HG03575 (cell line): ENCODE results near the gene CNTN4.

Experiments
- ATAC-seq: cut with Tn5 transposase; IDR thresholded peaks from one replicate; pipeline ENCODE4 v1.9.1; 2021; ENCODE audit not compliant: unreplicated experiment, insufficient number of reproducible peaks, low FRiP score; ENCODE audit errors: extremely low read depth

CNTN4 gene

DNA sequence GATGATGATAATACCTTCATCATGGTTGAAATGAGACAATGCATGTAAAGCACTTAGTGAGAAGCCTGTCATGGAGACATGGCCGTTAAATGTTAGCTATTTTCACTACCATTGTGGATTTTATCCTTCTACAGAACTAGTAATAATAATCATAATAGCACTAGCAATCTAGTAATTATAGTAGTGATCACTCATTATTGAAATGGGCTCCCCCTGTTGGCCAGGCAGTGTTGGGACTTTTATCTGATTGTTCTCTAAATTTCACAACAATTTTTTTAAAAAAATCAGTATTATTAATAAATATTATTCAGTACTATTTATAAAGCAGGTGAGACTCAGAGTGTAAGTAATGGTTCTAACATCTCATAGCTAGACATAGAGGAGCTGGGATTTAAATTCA lies 615.3 kb downstream of the CNTN4 start:
- no peak for ATAC-seq

DNA sequence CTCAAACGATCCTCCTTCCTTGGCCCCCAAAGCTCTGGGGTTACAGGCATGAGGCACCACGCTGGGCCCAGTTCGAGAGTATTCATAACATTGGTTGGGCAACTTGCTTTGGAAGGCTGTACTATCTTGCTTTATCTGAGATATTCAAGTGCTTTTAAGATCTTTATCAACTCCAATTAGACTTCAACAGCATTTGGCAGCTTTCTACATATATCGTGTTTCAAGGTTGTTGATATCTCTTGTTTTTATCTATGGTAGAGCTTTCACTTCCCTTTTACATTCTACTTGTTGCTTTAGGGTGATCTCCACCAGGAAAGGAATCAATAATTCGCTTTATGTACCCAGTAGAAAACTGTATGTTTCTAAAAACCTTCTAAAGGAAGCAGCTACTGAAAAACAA lies 616.2 kb downstream of the CNTN4 start:
- ATAC-seq: peak; percentile 53

DNA sequence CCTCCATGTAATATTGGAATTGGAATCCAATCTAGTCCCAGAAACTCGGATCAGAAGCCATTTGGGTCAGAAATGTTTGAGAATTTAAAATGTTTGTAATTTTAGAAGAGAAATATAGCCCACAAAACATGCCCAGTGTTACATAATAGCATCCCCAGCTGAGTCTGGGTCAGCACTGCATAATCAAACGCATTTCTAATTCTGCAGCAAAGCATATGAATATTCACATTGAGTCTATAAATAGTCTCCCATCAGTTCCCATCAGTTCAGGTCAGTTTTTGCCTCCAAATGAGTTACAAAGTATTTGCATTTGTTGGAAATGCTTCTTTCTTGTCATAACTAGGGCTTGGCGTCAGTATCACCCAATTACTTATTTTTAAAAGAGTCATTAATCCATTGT lies 628.4 kb downstream of the CNTN4 start:
- ATAC-seq: no peak

DNA sequence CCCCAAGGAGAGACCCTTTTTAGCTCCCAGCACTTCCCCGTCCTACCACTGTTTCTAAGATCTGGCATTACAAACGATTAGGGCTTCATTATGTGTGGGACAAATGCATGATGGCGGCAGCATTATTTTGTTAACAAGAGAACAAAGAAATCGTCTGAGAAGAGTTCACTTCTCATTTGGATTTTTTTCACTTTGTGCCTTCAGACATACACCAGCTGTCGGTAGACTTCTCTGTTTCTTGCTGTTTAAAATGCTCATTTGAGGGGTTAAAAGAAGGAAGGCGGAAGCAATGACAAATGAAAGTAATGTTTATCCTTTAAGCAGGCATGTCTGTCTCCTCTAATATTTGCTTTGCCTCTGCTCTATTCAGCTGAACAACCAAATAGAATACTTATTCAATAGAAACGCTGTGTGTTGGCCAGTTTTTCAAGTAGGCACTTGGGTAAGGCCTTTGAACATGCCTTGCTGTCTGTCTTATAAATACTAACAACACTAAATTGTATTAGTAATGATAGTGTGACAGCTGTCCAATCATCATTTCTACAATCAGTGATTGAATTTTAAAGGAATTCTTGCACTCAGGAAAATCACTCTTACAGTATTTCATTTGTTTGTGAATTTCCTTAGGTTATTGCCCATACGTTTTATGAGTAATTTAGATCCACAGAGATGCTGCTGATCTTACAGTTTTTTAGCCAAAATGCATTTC lies 629.1 kb downstream of the CNTN4 start:
- no peak for ATAC-seq

DNA sequence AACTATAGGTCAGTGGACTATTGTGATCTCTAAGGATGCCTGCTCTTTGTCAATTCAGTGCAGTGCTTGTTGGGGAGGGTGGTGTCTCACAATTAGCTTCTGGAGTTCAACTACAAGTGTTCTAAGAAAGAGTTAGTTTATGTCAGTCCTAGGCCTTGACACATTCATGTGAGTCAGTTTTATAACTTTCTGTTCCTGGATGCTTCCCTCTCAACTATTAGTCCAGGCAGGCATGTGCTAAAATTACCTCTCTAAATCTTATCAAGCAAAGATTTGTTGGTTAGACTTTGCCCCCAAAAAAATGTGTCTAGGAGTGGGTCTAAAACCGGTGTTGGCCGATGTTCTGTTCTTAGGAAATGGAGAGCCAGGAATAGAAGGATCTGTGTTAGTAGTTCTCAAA lies 633.2 kb downstream of the CNTN4 start:
- ATAC-seq: no peak

DNA sequence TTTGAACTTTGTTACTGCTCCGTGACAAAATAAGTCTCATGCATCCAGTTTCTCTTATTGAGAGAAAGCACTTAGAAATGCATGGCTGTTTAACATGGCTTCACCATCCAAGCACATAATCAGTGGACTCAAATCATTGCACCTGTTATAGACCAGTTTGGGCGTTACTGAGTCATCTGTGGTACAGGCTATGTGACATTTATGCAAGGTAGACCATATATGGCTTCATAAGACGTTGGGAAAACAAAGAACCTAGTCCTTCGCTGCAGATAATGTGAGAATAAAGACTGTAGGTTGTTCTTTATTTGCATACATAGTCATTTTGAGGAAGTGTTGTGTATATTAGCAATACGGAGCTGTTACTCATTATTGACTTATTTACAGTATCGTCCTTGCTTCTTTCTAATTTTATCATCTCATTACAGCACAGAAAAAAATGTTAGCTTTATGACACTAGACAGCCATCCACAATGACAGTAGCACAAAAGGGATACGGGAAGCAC lies 636.8 kb downstream of the CNTN4 start:
- ATAC-seq: no peak

DNA sequence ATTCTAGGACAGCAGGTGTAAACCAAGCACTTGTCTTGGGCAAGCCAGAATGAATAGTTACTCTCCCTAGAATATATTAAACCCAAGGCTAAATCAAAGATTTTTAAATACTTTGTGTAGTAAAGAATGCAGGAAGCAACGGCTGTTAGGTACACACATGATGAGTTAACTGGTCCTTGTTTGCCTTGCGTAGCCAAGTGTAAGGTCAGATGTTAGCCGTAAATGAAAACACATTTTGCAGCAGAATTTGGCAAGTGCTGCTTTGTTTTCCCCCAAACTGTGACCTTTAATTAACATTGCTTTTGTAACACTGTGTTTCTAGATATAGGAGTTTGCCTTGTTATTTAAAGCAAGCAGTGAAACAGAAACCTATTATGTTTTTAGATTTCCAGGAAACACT lies 642.9 kb downstream of the CNTN4 start:
- no peak for ATAC-seq

DNA sequence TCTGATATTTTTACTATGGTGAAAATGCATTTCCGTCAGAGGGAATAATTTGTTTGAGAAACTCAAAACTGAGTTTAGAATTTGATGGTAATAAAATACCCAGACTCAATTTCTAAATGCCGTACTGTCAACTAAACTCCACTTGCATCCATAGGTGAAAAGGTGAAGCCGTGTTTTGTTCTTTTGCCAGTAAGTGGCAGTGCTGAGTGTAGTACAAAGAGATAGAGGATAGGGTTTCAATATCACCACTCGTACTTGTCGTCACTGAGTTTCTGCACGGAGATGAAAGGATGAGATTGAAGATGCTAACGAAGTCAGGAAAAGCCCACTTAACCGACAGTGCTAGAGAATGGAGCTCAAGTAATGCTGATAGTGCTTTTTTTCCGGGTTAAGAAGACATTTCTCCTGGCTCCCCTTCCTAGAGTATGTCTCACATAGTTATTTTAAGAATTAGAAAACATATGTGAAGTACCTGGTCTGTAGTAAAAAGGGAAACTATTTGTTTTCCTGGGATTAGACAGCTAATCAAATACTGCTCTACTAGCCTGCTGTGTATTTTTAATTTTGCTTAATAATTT lies 666.4 kb downstream of the CNTN4 start:
- no peak for ATAC-seq

DNA sequence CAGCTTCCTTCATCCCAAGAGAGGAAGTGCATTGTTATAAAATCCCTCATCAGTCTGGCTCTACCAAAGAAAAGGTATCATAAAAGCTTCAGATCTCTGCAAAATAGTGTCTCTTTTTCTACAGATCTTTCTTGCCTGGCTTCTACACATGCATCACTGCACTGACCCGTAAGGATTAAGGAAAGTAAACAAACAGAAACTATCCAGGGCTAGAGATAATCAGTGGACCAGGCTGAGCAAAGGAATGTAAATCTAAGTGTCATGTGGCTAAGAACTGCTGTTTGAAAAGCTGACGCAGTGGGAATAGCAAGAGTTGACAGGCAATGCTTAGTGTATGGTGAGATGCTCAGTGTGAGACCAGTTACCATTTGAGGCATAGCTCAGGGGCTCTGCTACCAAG lies 671.8 kb downstream of the CNTN4 start:
- no peak for ATAC-seq

DNA sequence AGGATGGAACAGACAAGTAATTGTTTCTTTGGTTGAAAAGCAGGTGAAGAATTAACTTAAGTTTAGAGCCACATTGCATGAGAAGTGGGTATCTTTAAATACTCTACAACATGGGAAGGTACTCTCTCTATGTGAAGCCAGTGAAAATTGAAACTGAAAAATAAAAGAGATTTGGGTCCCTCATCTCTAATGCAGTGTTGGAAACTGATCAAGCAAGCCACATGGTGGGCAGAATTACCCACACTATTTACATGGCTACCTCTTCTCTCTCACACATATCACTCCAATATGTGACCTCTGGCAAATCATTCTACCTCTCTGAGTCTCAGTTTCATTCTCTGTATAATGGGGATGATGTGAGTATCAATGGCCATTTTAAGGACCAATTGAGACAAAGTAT lies 672.5 kb downstream of the CNTN4 start:
- ATAC-seq: no peak

DNA sequence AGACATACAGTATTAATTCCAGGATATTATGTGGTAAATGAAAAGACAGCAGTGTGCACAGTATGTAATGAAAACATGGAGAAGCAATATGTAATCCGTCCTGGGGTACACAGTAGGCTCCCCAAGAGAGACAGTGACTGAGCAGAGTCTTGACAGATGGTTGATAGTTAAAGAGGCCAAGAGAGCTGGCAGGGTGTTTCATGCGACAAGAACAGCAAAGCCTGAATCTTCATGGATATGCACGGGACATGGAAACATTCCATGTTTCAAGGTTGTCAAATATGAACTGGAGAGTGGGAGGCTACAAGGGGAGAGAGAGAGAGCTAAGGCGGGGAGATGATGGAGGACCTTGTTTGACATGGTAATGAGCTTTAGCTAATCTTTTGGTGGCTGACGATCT lies 673.1 kb downstream of the CNTN4 start:
- no peak for ATAC-seq

DNA sequence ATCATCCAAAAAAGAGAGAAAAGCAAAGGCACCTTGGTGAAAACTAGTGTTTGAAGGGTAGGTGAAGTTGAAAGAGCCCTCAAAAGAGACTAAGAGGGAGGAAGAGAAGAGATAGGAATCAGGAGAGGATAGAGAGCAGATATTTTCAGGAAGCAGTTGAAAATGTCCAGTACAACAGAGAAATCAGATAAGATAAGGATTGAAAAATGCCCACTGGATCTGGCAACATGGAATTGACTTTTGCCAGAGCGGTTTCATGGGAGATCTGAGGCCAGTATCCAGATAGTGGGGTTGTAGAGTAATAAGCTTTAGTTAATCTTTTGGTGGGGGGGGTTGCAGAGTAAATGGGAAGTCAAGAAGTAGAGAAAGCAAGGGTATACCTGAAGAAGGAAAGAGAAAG lies 674.1 kb downstream of the CNTN4 start:
- no peak for ATAC-seq

DNA sequence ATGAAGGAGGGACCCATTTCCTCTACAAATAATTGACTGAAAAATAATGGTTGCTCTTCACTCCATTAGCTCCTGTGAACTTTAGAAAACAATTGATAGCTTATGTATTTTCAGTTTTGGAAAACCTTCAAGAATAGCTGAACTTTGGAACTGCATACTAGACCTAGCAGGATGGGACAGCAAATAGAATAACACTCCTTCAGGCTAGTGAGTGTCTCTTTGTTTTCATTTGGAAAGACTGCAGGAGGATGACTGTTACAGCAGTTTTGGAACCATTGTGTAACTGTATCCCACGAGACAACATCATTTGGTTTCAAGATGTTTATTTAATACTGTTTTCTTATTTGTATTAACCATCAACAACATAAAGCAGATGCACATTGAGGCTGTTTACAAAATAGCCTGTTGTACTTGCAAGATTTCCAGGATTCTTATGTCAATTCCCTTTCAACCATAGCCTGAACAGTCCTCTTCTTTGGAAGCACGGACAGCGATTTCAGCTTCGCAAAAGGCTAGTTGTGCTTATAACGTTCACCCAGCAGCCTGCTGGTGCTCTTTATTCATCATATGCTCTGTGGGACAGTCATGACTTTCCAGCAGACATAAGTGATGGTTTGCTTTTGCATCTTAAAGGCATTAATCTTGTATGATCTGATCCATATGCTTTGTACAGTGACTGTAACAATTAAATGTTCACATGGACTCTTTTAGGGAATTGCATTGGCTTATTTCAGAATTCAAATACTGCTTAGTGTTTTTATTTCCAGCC lies 676.0 kb downstream of the CNTN4 start:
- no peak for ATAC-seq

DNA sequence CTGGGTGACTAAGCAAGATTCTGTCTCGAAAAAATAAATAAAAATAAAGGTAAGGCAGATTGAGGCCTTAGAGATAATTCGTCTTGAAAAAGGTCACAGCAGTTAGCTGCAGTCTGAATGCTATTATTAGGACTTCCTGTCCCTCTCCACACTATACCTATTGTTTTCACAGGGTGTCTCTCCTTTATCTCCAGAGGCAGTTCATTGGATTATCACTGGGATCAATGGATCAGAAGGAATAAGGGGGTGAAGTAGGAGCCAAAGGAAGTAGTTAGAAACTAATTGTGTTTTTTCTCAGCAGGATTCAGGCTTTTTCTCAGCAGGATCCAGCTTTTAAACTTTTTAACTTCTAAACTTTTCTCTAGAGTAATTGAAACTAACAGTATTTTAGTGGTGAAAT lies 684.6 kb downstream of the CNTN4 start:
- ATAC-seq: no peak

DNA sequence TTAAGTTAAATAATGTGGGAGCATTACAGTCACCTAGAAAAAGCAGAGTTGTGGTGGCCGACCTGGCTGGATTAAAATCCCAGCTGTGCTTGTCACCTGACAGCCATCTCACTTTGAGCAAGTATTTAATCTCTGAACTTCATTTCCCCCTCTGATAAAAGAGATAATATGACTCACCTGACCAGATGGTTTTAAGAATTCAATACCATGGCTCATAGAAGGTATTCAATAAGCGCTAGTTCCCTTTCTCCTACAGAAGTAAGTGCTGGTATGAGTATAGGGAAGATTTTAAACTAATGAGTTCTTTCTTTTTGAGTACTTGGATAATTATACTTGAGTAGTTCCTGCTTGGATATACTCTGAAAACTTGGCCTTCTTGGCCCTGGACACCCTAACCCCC lies 686.0 kb downstream of the CNTN4 start:
- ATAC-seq: no peak

DNA sequence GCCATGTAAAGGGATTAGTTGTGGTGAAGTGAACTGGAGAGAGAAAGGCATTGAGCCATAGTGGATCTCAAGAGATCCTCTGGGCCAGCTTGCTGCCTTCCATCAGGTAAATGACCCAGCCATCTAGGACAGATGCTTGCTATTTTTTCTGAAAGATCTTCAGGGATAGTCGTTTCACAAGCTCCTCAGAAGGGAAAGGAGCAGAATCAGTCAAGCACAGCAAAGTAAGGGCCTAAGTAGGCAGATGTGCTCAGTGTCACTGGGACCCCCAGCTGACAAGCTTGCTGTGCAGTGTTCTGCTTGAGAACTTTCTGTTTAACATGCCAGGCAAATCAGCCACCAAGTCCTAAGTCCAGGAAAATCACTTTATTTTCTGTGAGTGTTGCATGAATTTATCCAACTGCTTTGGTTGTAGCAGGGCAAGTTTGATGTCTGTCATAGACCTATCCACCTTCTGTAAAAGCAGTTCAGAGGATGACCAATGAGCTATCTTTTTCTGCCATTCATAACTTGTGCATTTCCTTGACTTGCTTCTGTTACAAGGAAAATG lies 691.7 kb downstream of the CNTN4 start:
- no peak for ATAC-seq

DNA sequence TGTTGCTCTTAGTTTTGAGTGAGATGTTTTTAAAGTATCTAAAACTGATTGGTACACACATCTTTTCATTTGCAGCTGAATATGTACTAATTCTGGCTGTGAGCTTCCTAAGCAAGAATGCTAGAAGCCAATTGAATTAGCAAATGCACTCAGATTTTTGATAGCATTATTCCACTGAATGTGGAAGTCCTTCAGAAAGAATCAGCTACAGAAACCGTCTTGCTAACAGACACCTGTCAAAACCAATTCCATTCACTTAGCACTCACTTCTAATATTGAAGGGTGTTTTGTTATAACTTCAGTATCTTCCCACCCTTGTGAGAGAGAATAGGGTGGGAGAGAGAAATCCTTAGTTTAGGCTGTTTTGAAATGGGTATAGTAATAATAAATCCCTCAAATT lies 693.8 kb downstream of the CNTN4 start:
- ATAC-seq: no peak

DNA sequence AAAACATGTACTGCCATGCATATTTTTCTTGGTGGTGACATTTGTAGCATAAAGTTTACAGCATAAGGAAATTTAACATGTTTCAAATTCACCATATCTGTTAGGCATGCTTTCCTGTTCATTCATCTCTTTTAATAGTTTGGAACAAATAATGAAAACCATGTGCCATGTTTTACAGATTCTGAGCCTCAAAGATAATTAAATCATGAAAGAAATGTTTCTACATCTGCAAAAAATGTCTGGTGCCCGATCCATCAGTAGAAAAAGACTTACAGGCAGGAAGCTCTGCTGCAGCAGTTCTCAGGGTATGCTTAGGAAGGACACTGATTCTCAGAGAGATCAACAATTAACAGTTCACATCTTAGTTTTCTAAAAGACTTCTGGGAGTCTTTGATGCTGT lies 695.3 kb downstream of the CNTN4 start:
- no peak for ATAC-seq

DNA sequence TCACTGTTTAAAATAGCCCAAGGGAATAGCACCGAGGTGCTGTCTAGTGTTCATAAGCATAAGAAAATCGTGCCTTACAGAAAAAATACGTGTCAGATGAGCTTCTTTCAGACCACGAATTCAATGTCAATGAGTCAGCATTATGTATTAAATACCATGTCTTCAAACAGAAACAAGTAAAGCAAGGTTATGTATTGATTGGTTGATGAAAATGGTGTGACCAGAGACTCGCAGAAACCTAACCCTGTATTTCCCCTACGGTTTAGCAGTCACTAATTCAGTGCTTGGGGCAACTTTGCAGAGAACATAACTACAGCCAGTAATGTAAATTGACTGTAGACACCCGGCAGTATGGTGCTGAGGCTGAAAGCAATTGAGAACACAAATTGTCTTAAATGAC lies 703.8 kb downstream of the CNTN4 start:
- no peak for ATAC-seq

DNA sequence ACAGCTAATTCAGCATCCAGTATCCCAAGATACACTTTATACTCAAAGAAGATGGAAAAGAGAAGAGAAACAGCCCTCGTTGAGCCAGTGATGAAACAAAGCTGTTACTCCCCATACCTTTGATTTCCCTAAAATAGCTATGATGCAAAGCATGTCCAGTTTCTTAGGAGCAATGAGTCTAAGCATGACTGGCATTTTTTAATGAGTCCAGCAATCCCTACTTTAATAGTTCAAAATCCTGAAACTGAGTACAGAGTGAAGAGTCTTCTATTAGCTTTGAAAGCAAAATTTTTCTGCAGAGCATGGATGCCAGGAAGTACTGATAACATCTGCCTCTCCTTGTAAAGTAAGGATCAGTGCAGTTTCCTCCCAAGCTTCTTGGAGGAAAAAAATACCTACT lies 708.8 kb downstream of the CNTN4 start:
- no peak for ATAC-seq
